ENCODE results near the gene PPP1CC. TPM values are rescaled to one million over a fixed set of nuclear protein-coding genes. Genes with fewer than 3 reads are reported as not detected.

The PPP1CC gene
- total RNA-seq, 2 experiments from 2014 or later: 242 to 244 TPM

DNA sequence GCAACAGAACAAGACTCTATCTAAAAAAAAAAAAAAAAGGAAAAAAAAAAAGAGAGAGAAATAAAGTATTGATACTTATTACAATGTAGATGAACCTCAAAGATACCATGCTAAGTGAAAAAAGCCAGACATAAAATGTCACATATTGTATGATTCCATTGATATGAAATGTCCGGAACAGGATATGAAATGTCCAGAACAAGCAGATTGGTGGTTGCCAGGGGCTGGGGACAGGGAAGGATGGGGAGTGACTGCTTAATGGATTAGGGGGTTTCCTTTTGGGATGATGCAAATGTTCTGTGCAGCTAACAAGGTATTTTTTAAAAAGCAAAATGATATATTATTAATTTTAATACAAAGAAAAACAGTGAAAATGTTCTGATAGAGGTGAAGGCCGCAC is 58.8 kb downstream of the PPP1CC start:
- Mint-ChIP-seq H3K4me3 (no peak overlapping the region), H3K4me1 (ENCODE audit: low read depth) (peaks cover 41% of the 10 kb centered on the region), H3K27me3 (no peaks in the 10 kb centered on the region), H3K27ac (no peak overlapping the region), H3K9me3 (no peaks in the 10 kb centered on the region), H3K36me3 (ENCODE audit: low read depth) (peaks cover 35% of the 10 kb centered on the region)
- intact Hi-C loops (cut with micrococcal nuclease): no loop called here
- POLR2A ChIA-PET: interaction anchor here (0.6 kb wide), 1 partner anchor 53 kb away, joined by 3 read pairs; no protein-coding TSS in a partner anchor
- DNase-seq: no peak
- CTCF ChIA-PET: no interaction called here
- ATAC-seq: no peak
- TF ChIP-seq CTCF (IDR thresholded peaks at IDR 0.05): no peak

- TF ChIP-seq CTCF (IDR thresholded peaks at IDR 0.05): no peak
- CTCF ChIA-PET: no interaction called here
- peaks cover 34% of the 10 kb centered on the region for H3K4me1 Mint-ChIP-seq (ENCODE audit: low read depth)
- H3K27ac Mint-ChIP-seq: no peak overlapping the region
- no peak overlapping the region for H3K4me3 Mint-ChIP-seq
- intact Hi-C loops (cut with micrococcal nuclease): no loop called here
- H3K27me3 Mint-ChIP-seq: no peaks in the 10 kb centered on the region
- DNase-seq (no peak), ATAC-seq (no peak)
- H3K36me3 Mint-ChIP-seq (ENCODE audit: low read depth): peaks cover 21% of the 10 kb centered on the region
- H3K9me3 Mint-ChIP-seq: no peaks in the 10 kb centered on the region
- POLR2A ChIA-PET: interaction anchor here (1.4 kb wide), 1 partner anchor 13 kb away, joined by 3 read pairs; no protein-coding TSS in a partner anchor
These were observed 62.7 kb downstream of the PPP1CC start for GRCh38 chr12:110680032-110680431.

GRCh38 chr12:110679201-110679600 is 63.5 kb downstream of the PPP1CC start:
- ChIA-PET CTCF (interaction anchor here (1.0 kb wide), 2 partner anchors 17 to 59 kb away, joined by 3 read pairs; no protein-coding TSS in a partner anchor), POLR2A (interaction anchor here (0.6 to 1.4 kb wide), 5 partner anchors 8 to 42 kb away, joined by 3 to 4 read pairs (median 3); no protein-coding TSS in a partner anchor)
- peaks cover 32% of the 10 kb centered on the region for H3K4me1 Mint-ChIP-seq (ENCODE audit: low read depth)
- peaks cover 6% of the 10 kb centered on the region for H3K9me3 Mint-ChIP-seq
- no peak for ATAC-seq
- no peak overlapping the region for H3K27ac Mint-ChIP-seq
- intact Hi-C loops (cut with micrococcal nuclease): no loop called here
- TF ChIP-seq CTCF (IDR thresholded peaks at IDR 0.05): no peak
- no peak overlapping the region for H3K4me3 Mint-ChIP-seq
- DNase-seq: no peak
- H3K27me3 Mint-ChIP-seq: no peaks in the 10 kb centered on the region
- peaks cover 26% of the 10 kb centered on the region for H3K36me3 Mint-ChIP-seq (ENCODE audit: low read depth)

DNA sequence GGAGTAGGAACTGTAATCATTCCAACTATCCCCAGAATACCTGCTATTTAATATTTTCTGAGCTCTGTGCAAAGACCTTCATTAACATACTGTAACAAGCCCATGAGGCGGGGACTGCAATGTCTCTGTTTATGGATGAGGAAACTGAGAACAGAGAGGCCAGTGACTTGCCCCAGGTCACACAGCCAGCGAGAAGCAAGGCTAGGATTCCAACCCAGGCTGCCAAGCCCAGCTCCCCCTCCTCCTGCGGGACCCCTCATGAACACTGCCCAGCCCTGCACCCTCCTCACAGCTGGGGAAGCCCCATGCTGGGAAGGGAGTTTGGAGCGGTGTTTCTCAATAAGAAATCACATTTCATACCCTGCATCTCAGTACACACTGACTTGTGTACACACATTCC is 64.7 kb downstream of the PPP1CC start:
- peak overlapping the region; percentile 66 for H3K27ac Mint-ChIP-seq
- peaks cover 7% of the 10 kb centered on the region for H3K9me3 Mint-ChIP-seq
- CTCF ChIA-PET: no interaction called here
- DNase-seq: no peak
- POLR2A ChIA-PET: interaction anchor here (0.6 kb wide), 1 partner anchor 253 kb away, joined by 6 read pairs; no protein-coding TSS in a partner anchor
- H3K4me3 Mint-ChIP-seq: no peak overlapping the region
- peaks cover 31% of the 10 kb centered on the region for H3K36me3 Mint-ChIP-seq (ENCODE audit: low read depth)
- intact Hi-C loops (cut with micrococcal nuclease): no loop called here
- H3K27me3 Mint-ChIP-seq: no peaks in the 10 kb centered on the region
- no peak for ATAC-seq
- peaks cover 40% of the 10 kb centered on the region for H3K4me1 Mint-ChIP-seq (ENCODE audit: low read depth)
- TF ChIP-seq CTCF (IDR thresholded peaks at IDR 0.05): no peak

DNA sequence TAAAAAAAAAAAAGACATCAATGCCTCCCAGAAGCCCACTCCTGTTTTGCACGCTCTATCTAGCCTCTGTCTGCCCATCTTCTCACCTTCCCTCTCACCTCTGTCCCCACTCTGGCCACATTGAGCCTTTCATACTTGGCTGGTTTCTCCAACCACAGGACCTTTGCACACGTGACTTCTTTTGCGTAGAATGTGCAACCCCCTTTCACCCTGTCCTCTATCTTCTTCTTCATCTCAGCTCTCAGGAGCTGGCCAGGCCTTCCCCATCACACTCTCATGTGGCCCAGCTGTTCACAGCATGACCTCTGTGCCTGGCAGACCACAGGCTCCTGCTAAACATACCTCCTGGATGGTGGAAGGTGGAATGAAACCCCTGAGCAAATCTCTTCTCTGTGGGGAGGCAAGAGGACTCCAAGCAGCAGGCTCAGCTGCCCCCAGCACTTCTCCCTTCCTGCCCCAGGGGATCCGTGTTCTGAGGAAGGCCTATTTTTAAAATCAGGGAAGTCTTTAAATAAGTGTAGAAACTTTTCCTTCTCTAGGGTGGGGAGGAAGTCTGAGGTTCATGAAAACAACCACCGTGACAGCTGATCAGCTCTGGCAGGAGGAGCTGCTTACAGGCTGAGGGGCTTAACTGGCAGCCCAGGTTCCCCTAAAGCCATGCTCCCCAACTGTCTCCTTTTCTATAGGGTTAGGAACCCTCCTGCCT is 65.3 kb downstream of the PPP1CC start:
- Mint-ChIP-seq H3K4me3 (no peak overlapping the region), H3K27me3 (no peaks in the 10 kb centered on the region), H3K36me3 (ENCODE audit: low read depth) (peaks cover 32% of the 10 kb centered on the region), H3K4me1 (ENCODE audit: low read depth) (peaks cover 45% of the 10 kb centered on the region), H3K9me3 (peaks cover 10% of the 10 kb centered on the region), H3K27ac (peak overlapping the region; percentile 53)
- TF ChIP-seq CTCF (IDR thresholded peaks at IDR 0.05): no peak
- peak; percentile 32 for ATAC-seq
- DNase-seq: peak; percentile 27
- intact Hi-C loops (cut with micrococcal nuclease): no loop called here
- ChIA-PET CTCF (no interaction called here), POLR2A (no interaction called here)
